Renal cortical epithelial cell (primary cell): Measurements from ENCODE around the gene PEX14. TPM values are rescaled to one million over a fixed set of nuclear protein-coding genes. Genes with fewer than 3 reads are reported as not detected.

Experiments
- DNase-seq: peaks from one replicate; pipeline ENCODE4 v3.0.0-alpha.2; 2011; ENCODE audit warnings: low read depth
- total RNA-seq: library from RNA; depleted of rRNA; stranded (reverse); fragments of >200 nt; gene quantifications from 2 replicates; pipeline ENCODE4 v1.2.3, GENCODE V29; 2014

PEX14 gene
- total RNA-seq, 1 donor from 2014 or later, result 26.1 TPM

- no peak for DNase-seq
Measured at GRCh38 chr1:10647414-10648170, 172.8 kb downstream of the PEX14 start.

GRCh38 chr1:10648689-10649516, 174.2 kb downstream of the PEX14 start:
- no peak for DNase-seq

GRCh38 chr1:10649517-10650201, 174.9 kb downstream of the PEX14 start:
- DNase-seq, result no peak

GRCh38 chr1:10650556-10651388, 176.0 kb downstream of the PEX14 start:
- DNase-seq, result no peak

GRCh38 chr1:10651389-10651766, 176.6 kb downstream of the PEX14 start:
- no peak for DNase-seq

GRCh38 chr1:10651793-10652192, 177.0 kb downstream of the PEX14 start:
- no peak for DNase-seq

- DNase-seq, result no peak
Measured at GRCh38 chr1:10652626-10653025, 177.9 kb downstream of the PEX14 start.

GRCh38 chr1:10653370-10654125, 178.8 kb downstream of the PEX14 start:
- no peak for DNase-seq

- no peak for DNase-seq
Measured at GRCh38 chr1:10655002-10655401, 180.3 kb downstream of the PEX14 start.

GRCh38 chr1:10656431-10656830, 181.7 kb downstream of the PEX14 start:
- no peak for DNase-seq

- DNase-seq, result no peak
Measured at GRCh38 chr1:10657088-10657847, 182.5 kb downstream of the PEX14 start.

GRCh38 chr1:10658396-10659066, 183.8 kb downstream of the PEX14 start:
- DNase-seq, result no peak

GRCh38 chr1:10659218-10659617, 184.5 kb downstream of the PEX14 start:
- no peak for DNase-seq

- DNase-seq, result no peak
Measured at GRCh38 chr1:10659646-10660540, 185.1 kb downstream of the PEX14 start.

GRCh38 chr1:10661453-10661852, 186.7 kb downstream of the PEX14 start:
- no peak for DNase-seq

GRCh38 chr1:10662090-10662688, 187.4 kb downstream of the PEX14 start:
- no peak for DNase-seq

- DNase-seq, result no peak
Measured at GRCh38 chr1:10662824-10663677, 188.3 kb downstream of the PEX14 start.
